ENCODE results near the gene TMEM18. TPM values are rescaled to one million over a fixed set of nuclear protein-coding genes. Genes with fewer than 3 reads are reported as not detected.

TMEM18 gene
- total and polyA plus RNA-seq, 7 donors = 8.2 to 27.9 (median 18.1) TPM

GRCh38 chr2:671072-671471 is 6.1 kb downstream of the TMEM18 start:
- H3K9me3 ChIP-seq = no peaks in the 10 kb centered on the region
- no peak overlapping the region for H3K4me3 ChIP-seq
- no peaks in the 10 kb centered on the region for H3K27me3 ChIP-seq (ENCODE audit: insufficient read depth in 3 of 3, low read length in 2 of 3)
- no peak for TF ChIP-seq CTCF (IDR thresholded peaks at IDR 0.05)
- intact Hi-C loops (cut with DNase I) = loop anchor here (10.0 kb wide), 2 partner anchors 406 to 1144 kb away; partner anchors contain the start of genes ACP1 (in 1 of the 2) and SH3YL1 (in 1 of the 2)
- DNase-seq (peak in 1 of 2 donors; percentile 47), ATAC-seq (no peak)
- H3K36me3 ChIP-seq (ENCODE audit: insufficient read depth in 1 of 2, low read depth in 1 of 2) = peaks cover 9 to 53% of the 10 kb centered on the region in 2 donors
- peaks cover 10% of the 10 kb centered on the region for H3K4me1 ChIP-seq
- no peak overlapping the region for H3K27ac ChIP-seq
- WGBS, 3 donors = 80 to 94% (median 90%) methylated on average over 7 to 8 of the region's 9 CpGs

- peaks cover 9 to 56% of the 10 kb centered on the region in 2 donors for H3K36me3 ChIP-seq (ENCODE audit: insufficient read depth in 1 of 2, low read depth in 1 of 2)
- 91 to 92% (median 91%) methylated on average over 18 of the region's 18 CpGs for WGBS, 3 donors
- no peak for TF ChIP-seq CTCF (IDR thresholded peaks at IDR 0.05)
- H3K27ac ChIP-seq = no peak overlapping the region
- H3K4me3 ChIP-seq = no peak overlapping the region
- no peak for ATAC-seq
- no peaks in the 10 kb centered on the region for H3K27me3 ChIP-seq (ENCODE audit: insufficient read depth in 3 of 3, low read length in 2 of 3)
- no peaks in the 10 kb centered on the region for H3K9me3 ChIP-seq
- intact Hi-C loops (cut with DNase I) = loop anchor here (10.0 kb wide), 2 partner anchors 406 to 1144 kb away; partner anchors contain the start of genes ACP1 (in 1 of the 2) and SH3YL1 (in 1 of the 2)
- peaks cover 7% of the 10 kb centered on the region for H3K4me1 ChIP-seq
- no peak for DNase-seq
Measured at GRCh38 chr2:670637-671036, 6.6 kb downstream of the TMEM18 start.

- Histone ChIP-seq H3K4me3 (no peak overlapping the region), H3K36me3 (ENCODE audit: insufficient read depth in 1 of 2, low read depth in 1 of 2) (peaks cover 9 to 58% of the 10 kb centered on the region in 2 donors), H3K9me3 (no peaks in the 10 kb centered on the region), H3K27me3 (ENCODE audit: insufficient read depth in 3 of 3, low read length in 2 of 3) (no peaks in the 10 kb centered on the region), H3K4me1 (no peaks in the 10 kb centered on the region), H3K27ac (no peak overlapping the region)
- ATAC-seq (no peak), DNase-seq (no peak)
- intact Hi-C loops (cut with DNase I) = no loop called here
- no peak for TF ChIP-seq CTCF (IDR thresholded peaks at IDR 0.05)
- WGBS, 3 donors = 79 to 87% (median 83%) methylated on average over 7 of the region's 7 CpGs
Measured at GRCh38 chr2:669323-669722, 7.9 kb downstream of the TMEM18 start.

- peaks cover 9 to 70% of the 10 kb centered on the region in 2 donors for H3K36me3 ChIP-seq (ENCODE audit: insufficient read depth in 1 of 2, low read depth in 1 of 2)
- no peak overlapping the region for H3K4me3 ChIP-seq
- H3K27me3 ChIP-seq (ENCODE audit: insufficient read depth in 3 of 3, low read length in 2 of 3) = no peaks in the 10 kb centered on the region
- no peak overlapping the region for H3K27ac ChIP-seq
- no peak for DNase-seq
- TF ChIP-seq CTCF (IDR thresholded peaks at IDR 0.05) = no peak
- H3K9me3 ChIP-seq = no peaks in the 10 kb centered on the region
- WGBS, 3 donors = 94 to 99% (median 96%) methylated on average over 3 of the region's 3 CpGs
- no peaks in the 10 kb centered on the region for H3K4me1 ChIP-seq
- intact Hi-C loops (cut with DNase I) = no loop called here
- no peak for ATAC-seq
Measured at GRCh38 chr2:668000-668398, 9.2 kb downstream of the TMEM18 start.
